CD4-positive, alpha-beta T cell treated with Interleukin-15 for 4 hours (primary cell): ENCODE data around the gene MAP6.
"Not testable (repeated sequence)": the region's sequence is repeated elsewhere in the genome, so short reads cannot be mapped to it uniquely, and the experiment has no call there.

ENCODE experiments used
- DNase-seq: peaks from one replicate; pipeline ENCODE4 v3.0.0-alpha.2; 2020; ENCODE audit warnings: low spot score

The MAP6 gene

GRCh38 chr11:75668451-75669297, at the start of gene MAP6:
Gene MAP6 (minus strand): TSS chr11:75669038. CDS start chr11:75668369, 669 bp downstream.
- DNase-seq: no peak

- DNase-seq: no peak
Measured at GRCh38 chr11:75717608-75718418, 49.0 kb upstream of the MAP6 start, which contains the start of gene MOGAT2. Gene MOGAT2 (plus strand): TSS chr11:75717838. CDS start chr11:75717889, 51 bp downstream.

- DNase-seq: no peak
Measured at GRCh38 chr11:75716659-75717058, 47.8 kb upstream of the MAP6 start.

- no peak for DNase-seq
Measured at GRCh38 chr11:75715688-75716087, 46.9 kb upstream of the MAP6 start.

- no peak for DNase-seq
Measured at GRCh38 chr11:75714211-75714610, 45.4 kb upstream of the MAP6 start.

GRCh38 chr11:75706260-75706729, 37.5 kb upstream of the MAP6 start:
- DNase-seq: peak; percentile 41

GRCh38 chr11:75705541-75705940, 36.7 kb upstream of the MAP6 start:
- no peak for DNase-seq

- DNase-seq: no peak
Measured at GRCh38 chr11:75703695-75704237, 34.9 kb upstream of the MAP6 start.

GRCh38 chr11:75700940-75701339, 32.1 kb upstream of the MAP6 start:
- DNase-seq: no peak

GRCh38 chr11:75697906-75698581, 29.2 kb upstream of the MAP6 start:
- no peak for DNase-seq

- no peak for DNase-seq
Measured at GRCh38 chr11:75691804-75692203, 23.0 kb upstream of the MAP6 start.

- DNase-seq: no peak
Measured at GRCh38 chr11:75689863-75690609, 21.2 kb upstream of the MAP6 start.

- not testable (repeated sequence) for DNase-seq
Measured at GRCh38 chr11:75683856-75684255, 15.0 kb upstream of the MAP6 start.

GRCh38 chr11:75679566-75679965, 10.7 kb upstream of the MAP6 start:
- no peak for DNase-seq

GRCh38 chr11:75678620-75679259, 9.9 kb upstream of the MAP6 start:
- no peak for DNase-seq

GRCh38 chr11:75677909-75678308, 9.1 kb upstream of the MAP6 start:
- DNase-seq: no peak

GRCh38 chr11:75677275-75677674, 8.4 kb upstream of the MAP6 start:
- DNase-seq: no peak

GRCh38 chr11:75673977-75674582, 5.2 kb upstream of the MAP6 start:
- DNase-seq: no peak

- no peak for DNase-seq
Measured at GRCh38 chr11:75667831-75668450, 897 bp downstream of the MAP6 start.
